GM19328 (cell line): ENCODE results near the gene FXYD2.
"Not testable (repeated sequence)": the region's sequence is repeated elsewhere in the genome, so short reads cannot be mapped to it uniquely, and the experiment has no call there.

Source experiments
- ATAC-seq: cut with Tn5 transposase; IDR thresholded peaks from one replicate; pipeline ENCODE4 v1.9.1; 2021; ENCODE audit warnings: mild to moderate bottlenecking, moderate library complexity; ENCODE audit not compliant: unreplicated experiment

Gene FXYD2

GRCh38 chr11:117824571-117825537, at the start of gene FXYD2:
Gene FXYD2, minus strand, starts transcription at chr11:117824744. Its CDS starts 66 bp downstream, at chr11:117824678.
- no peak for ATAC-seq

GRCh38 chr11:117873828-117874125, 49.2 kb upstream of the FXYD2 start:
- no peak for ATAC-seq

DNA sequence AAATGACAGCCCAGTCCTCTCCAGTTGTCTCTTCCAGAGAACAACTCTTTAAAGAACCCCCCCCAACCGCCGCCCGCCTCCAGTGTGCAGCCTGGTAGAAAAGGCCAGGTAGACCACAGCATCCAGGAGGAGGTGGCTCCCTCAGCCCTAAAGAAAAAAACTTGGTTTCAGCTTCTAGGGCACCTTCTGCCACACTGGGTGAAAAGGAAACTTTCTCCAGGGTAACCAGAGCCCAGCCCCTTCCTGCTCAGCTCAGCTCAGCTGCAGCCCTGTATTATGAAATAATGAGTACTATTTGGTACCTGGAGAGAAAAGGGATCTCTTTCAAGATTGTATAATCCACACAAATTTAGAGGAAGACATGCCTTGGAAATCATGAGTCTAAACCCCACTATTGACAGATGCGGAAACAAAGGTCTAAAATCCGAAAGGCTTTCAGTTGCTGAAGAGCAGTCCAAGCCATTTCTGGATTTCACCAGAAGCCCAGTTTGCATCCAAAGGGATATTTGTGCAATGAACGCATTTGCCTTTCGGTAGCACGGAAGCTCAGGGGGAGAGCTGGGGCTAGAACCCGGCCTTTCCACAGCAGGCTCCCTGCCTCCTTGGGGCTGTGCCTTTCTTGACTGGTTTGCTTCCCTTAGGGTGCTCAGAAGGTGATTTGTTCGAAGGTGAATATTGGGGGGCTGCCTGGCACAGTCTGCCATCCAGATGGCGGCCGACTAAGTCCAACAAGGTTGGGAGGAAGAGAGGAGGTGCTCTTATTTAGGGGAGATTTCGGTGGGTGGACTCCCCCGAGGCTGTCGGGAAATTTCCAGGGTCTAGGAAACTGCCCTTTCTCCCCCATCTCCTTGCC, 48.7 kb upstream of the FXYD2 start:
- ATAC-seq: no peak

DNA sequence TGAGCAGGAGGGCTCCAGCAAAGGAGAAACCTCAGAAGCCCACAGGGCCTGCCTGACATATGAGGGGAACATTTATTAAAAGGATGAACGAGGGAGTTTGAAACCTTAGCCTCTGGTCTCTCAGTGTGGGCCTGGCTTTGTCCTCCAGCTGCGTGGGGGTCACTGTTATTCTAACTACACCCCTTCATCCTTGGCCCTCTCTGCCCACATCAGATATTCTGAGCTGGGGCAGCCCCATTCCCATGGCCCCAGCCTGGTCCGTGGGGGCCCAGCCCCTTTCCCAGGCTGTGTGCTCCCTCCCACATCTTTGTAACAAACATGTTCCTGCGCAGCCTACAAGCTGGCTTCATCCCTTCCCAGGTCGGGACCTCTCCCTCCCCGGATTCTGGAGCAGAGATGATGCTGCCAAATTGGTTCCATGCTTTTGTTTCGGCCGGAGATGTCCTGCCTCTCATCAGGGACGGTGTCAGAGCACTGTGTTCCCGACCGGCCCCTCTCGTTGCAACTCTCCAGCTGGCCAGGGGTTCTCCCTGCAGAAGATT, 47.9 kb upstream of the FXYD2 start:
- ATAC-seq: no peak

GRCh38 chr11:117871784-117872183, 47.2 kb upstream of the FXYD2 start:
- ATAC-seq: no peak

DNA sequence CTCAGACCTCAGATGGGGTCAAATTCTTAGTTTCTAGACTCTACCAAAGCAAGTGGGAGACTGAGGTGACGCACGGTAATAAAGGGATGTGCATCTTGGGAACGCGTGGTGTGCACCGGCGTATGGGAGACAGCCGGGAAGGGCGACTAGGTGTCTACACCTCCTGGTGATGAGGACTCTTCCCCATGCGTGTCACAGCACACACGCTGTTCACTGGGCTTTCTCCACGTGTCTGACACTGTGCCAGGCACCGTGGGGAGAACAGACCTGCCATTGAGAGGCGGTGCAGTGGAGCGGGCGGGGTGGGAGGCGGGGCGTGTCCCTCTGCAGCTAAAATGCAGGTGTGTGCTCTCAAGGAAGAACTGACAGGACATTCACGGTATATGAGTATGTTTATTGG, 46.6 kb upstream of the FXYD2 start:
- no peak for ATAC-seq

- no peak for ATAC-seq
These were observed 45.8 kb upstream of the FXYD2 start for GRCh38 chr11:117870103-117870952.

GRCh38 chr11:117869604-117870003, 45.1 kb upstream of the FXYD2 start:
- no peak for ATAC-seq

DNA sequence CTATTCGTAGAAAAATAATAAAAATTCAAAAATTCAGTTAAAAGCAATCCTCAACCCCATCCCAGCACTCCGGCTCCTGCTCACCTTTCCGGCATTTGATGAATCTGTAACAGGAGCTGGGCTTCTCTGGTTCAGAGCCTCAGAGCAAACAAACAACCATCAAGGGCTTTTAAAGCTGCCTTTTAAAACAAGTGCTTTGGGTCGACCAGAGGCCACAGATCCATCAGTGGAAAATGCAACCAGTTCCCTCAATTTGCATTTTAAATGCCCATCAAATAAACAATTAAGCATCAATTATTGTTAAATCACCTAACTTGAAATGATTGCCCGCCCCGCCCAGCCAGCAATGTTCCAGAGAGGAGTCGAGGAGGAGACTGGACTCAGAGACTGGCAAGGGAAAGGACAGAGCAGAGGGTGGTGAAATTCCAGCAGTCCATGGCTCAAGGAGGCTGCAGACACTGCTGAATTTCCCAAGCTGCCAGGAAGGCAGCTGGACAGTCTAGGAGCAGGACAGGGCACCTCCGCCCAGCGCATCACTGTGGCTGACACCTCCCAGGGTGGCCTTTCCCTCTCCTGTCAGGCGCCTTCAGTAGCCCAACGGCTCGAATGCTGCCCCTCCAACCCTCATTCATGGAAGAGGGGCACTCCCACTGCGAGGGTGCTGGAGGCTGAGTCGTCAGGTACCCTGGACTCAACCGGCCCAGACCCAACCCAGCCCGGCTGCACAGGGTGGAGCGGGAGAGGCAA, 44.4 kb upstream of the FXYD2 start:
- no peak for ATAC-seq

DNA sequence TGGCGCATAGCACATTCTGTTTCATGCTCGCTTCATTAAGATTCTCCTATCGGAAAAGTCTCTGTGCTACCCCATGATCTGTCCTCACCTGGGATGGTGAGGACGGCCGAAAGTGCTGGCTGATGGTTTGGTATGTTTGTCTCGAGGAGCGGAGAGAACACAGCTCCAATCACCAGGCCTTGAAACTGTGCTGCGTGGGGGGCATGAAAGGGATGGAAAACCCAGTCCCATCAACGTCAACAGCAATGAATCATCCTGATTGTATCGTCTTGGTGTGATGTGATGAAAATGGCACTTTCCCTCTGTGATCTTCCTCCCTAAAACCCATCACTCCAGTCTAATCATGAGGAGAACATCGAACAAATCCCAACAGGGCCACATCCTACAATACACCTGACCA, 43.5 kb upstream of the FXYD2 start:
- ATAC-seq: no peak

DNA sequence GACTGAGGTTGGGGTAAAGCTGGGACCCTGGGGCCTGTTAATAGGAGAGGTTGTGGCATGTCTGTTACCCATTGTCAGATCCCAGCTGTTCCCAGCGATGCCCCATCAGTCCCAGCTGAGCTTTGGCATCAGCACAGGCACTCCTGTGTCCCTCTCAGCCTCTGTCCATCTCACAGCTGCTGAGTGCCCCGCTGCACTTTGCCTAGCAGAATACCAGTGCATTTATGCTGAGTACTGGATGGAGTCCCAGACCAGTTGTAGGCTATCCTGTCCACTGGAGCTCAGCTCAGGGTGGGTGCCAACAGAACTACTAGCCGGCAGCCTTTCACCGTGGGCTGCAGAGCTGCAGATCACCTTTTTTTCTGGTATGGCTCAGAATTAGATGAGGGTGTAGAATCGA, 42.0 kb upstream of the FXYD2 start:
- ATAC-seq: no peak

GRCh38 chr11:117865546-117865945, 41.0 kb upstream of the FXYD2 start:
- not testable (repeated sequence) for ATAC-seq

DNA sequence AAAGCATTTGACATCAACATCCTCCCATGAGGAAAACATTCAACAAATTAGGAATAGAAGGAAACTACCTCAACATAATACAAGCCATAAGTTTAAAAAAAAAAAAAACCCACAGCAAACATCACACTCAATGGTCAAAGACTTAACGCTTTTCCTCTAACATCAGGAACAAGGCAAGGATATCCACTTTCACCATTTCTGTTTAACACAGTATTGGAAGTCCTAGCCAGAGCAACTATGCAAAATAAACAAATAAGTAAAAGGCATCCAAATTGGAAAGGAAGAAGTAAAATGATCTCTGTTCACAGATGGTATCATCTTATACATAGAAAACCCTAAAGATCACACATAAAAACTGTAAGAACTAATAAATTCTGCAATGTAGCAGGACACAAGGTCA, 38.8 kb upstream of the FXYD2 start:
- ATAC-seq: no peak

- ATAC-seq: no peak
These were observed 38.2 kb upstream of the FXYD2 start for GRCh38 chr11:117862753-117863152.

- no peak for ATAC-seq
These were observed 37.6 kb upstream of the FXYD2 start for GRCh38 chr11:117862019-117862725.

DNA sequence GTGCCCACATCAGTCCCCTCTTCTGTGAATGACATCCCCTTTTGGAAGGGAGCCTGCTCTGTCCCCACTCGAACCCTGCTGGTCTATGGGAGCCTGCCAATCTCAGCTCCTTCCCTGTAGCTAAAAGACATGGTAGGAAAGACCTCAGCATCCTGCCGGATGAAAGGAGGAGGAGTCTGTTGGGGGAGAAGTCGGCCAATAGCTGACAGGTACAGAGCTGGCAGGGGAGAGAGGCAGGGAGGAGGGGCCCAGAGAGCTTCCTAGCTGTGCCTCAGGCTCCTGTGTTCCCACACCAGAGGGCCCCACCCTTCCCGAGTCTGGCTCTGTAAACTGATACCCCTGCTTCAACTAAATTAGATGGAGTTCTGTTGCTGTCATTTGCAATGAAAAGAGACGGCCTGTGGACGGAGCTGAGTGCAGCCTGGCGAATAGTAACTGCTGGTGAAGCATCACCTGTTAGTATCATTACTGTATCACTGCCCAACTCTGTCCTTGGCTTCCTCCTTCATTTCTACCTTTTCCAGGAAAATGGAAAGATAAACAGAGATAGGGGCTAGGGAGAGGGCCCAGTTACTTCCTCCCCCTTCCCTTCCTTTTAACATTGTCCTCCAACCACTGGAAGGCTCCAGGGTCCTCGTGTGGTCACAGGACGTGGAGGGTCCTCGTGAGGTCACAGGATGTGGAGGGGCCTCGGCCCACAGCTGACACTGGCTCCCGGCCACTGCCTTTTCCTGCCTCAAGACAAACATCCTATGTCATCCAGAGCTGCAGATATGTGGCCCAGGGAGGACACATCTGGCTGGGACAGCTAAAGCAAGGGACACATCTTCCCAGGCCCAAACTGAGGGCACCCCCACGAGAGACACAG, 36.8 kb upstream of the FXYD2 start:
- ATAC-seq: no peak

DNA sequence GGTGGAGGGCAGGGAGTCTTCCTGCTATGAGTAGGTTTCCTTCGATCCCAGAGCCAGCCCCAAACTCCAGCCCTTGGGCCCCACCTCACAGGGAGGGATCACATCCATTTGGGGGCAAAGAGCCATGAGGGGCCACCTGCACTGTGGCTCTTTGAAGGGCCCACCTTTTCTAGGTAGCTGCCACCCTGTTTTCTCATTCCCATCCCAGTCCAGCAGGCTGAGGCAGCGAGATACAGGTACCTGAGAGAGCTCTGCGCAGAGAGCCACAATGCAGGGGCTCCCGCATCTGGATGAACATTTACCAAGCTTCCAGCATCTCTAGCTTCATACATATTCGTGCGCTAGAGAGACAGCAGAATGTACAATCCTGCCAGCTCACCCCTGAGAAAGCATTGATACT, 35.6 kb upstream of the FXYD2 start:
- no peak for ATAC-seq

- ATAC-seq: no peak
These were observed 35.1 kb upstream of the FXYD2 start for GRCh38 chr11:117859488-117860112.
